PC-3 (cell line): ENCODE measurements around the gene C5orf47. TPM values are rescaled to one million over a fixed set of nuclear protein-coding genes. Genes with fewer than 3 reads are reported as not detected.

Experiments used
- ATAC-seq: fragments of 200-7000 bp; cut with Tn5 transposase; 2 replicates; pipeline ENCODE4 v1.9.1; 2020; ENCODE audit warnings: mild to moderate bottlenecking, moderate library complexity
- BruUV-seq: library from RNA; stranded (reverse); fragments of 400-500 nt; replicated peaks from 2 replicates; lab custom pipeline; 2021; lab: Mats Ljungman, UMichigan
- CTCF ChIA-PET: fragments of 300-600 bp; sonication (Branson Sonifier 250); formaldehyde crosslinking; loops from one replicate; lab custom pipeline; 2022; ENCODE audit warnings: antibody characterized with exemption; lab: Charles Lee
- POLR2A ChIA-PET: fragments of 300-600 bp; sonication (Branson Sonifier 250); formaldehyde crosslinking; loops from one replicate; lab custom pipeline; 2022; ENCODE audit warnings: antibody characterized with exemption; ENCODE audit not compliant: unreplicated experiment; lab: Charles Lee
- DNase-seq: peaks from one replicate; pipeline ENCODE4 v3.0.0-alpha.2; 2015
- H2AFZ ChIP-seq: fragments of 300-600 bp; sonication (generic); 2 replicates; pipeline ENCODE4 v1.6.0; 2016; ENCODE audit warnings: antibody characterized with exemption, low read length
- H3F3A ChIP-seq: fragments of 300-600 bp; sonication (generic); one replicate; pipeline ENCODE4 v1.6.0; 2017; ENCODE audit warnings: antibody characterized with exemption, low read length, control low read depth, mild to moderate bottlenecking; ENCODE audit not compliant: unreplicated experiment
- H3K27ac ChIP-seq: fragments of 300-600 bp; sonication (generic); 2 replicates; pipeline ENCODE4 v1.5.1; 2016; ENCODE audit warnings: mild to moderate bottlenecking, low read length
- H3K27me3 ChIP-seq: fragments of 300-600 bp; sonication (generic); 2 replicates; pipeline ENCODE4 v1.6.1; 2016; ENCODE audit warnings: low read length, mixed read lengths
- H3K36me3 ChIP-seq: fragments of 300-600 bp; sonication (generic); 2 replicates; pipeline ENCODE4 v1.6.1; 2016; ENCODE audit warnings: low read depth, mixed run types, low read length, mixed read lengths
- H3K4me1 ChIP-seq: fragments of 300-600 bp; sonication (generic); 2 replicates; pipeline ENCODE4 v1.5.1; 2016; ENCODE audit warnings: low read length; ENCODE audit not compliant: insufficient read depth
- H3K4me2 ChIP-seq: fragments of 300-600 bp; sonication (generic); 2 replicates; pipeline ENCODE4 v1.6.0; 2016; ENCODE audit warnings: low read length
- H3K4me3 ChIP-seq: fragments of 300-600 bp; sonication (generic); 2 replicates; pipeline ENCODE4 v1.5.1; 2016; ENCODE audit warnings: mild to moderate bottlenecking, low read length, mixed read lengths
- H3K79me2 ChIP-seq: fragments of 300-600 bp; sonication (generic); 2 replicates; pipeline ENCODE4 v1.6.1; 2017; ENCODE audit warnings: low read length, mixed read lengths
- H3K9ac ChIP-seq: fragments of 300-600 bp; sonication (generic); 2 replicates; pipeline ENCODE4 v1.6.0; 2016; ENCODE audit warnings: mild to moderate bottlenecking, low read length
- H3K9me2 ChIP-seq: fragments of 300-600 bp; sonication (generic); replicated peaks from 2 replicates; pipeline ENCODE4 v1.6.1; 2016; ENCODE audit warnings: mixed run types, low read length, mixed read lengths
- H3K9me3 ChIP-seq: fragments of 300-600 bp; sonication (generic); 2 replicates; pipeline ENCODE4 v1.6.1; 2016; ENCODE audit warnings: low read length, mixed read lengths
- H4K20me1 ChIP-seq: fragments of 300-600 bp; sonication (generic); 2 replicates; pipeline ENCODE4 v1.6.1; 2016; ENCODE audit warnings: low read length, mixed read lengths
- EZH2 ChIP-seq: fragments of 300-600 bp; sonication (generic); IDR thresholded peaks from one replicate; pipeline ENCODE4 v1.6.1; 2017; ENCODE audit warnings: antibody characterized with exemption, mild to moderate bottlenecking, low read length; ENCODE audit not compliant: unreplicated experiment
- EZH2phosphoT487 ChIP-seq: fragments of 300-600 bp; sonication (generic); IDR thresholded peaks from 2 replicates; pipeline ENCODE4 v1.6.1; 2018; ENCODE audit warnings: mild to moderate bottlenecking, antibody characterized with exemption, low read length, borderline replicate concordance
- intact Hi-C: fragments of 100-400 bp; cut with micrococcal nuclease; formaldehyde crosslinking; loops from 2 replicates; pipeline ENCODE4 v1.9.0; 2023
- total RNA-seq: library from RNA; depleted of rRNA; stranded (reverse); fragments of >200 nt; gene quantifications from 2 replicates; pipeline ENCODE4 v1.2.3, GENCODE V29; 2014
- TF ChIP-seq, protein P1 (sequence below): fragments of 300-600 bp; sonication (generic); conservative IDR thresholded peaks from 2 replicates; pipeline ENCODE4 v1.5.1; 2017; ENCODE audit warnings: antibody characterized with exemption, low read depth, mild to moderate bottlenecking, low read length

Gene C5orf47
- total RNA-seq, 1 experiment from 2014 or later = not detected

DNA sequence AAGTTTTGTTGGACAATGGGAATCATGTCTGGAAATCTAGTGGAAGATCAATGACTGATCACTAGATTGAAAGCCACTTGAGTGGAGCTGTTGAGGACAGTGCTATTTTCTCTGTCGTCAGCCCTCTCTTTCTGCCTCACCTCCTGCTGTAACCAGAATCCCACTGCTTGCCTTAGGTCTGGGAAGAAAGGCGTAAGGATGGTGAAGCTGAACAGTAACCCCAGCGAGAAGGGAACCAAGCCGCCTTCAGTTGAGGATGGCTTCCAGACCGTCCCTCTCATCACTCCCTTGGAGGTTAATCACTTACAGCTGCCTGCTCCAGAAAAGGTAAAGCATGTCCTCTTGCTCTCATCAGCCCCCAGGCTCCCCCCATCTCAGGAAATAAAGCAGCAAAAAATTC is 57.6 kb downstream of the C5orf47 start:
- Histone ChIP-seq H3K9me3 (no peaks in the 10 kb centered on the region), H3K4me3 (no peak overlapping the region), H2AFZ (no peak overlapping the region), H4K20me1 (no peaks in the 10 kb centered on the region), H3K27me3 (peaks cover 13% of the 10 kb centered on the region; the same call in 1 of the 2 replicates), H3K36me3 (no peaks in the 10 kb centered on the region), H3K9me2 (no peaks in the 10 kb centered on the region; the same call in 1 of the 2 replicates), H3K27ac (no peak overlapping the region), H3F3A (no peaks in the 10 kb centered on the region), H3K4me2 (no peak overlapping the region), H3K9ac (no peak overlapping the region), H3K4me1 (no peaks in the 10 kb centered on the region), H3K79me2 (no peaks in the 10 kb centered on the region)
- no TSS peak for BruUV-seq
- POLR2A ChIA-PET = no interaction called here
- intact Hi-C loops = no loop called here
- ATAC-seq (no peak), DNase-seq (no peak)
- CTCF ChIA-PET = no interaction called here
- TF ChIP-seq EZH2phosphoT487 = no peak
- TF ChIP-seq, protein P1, sequence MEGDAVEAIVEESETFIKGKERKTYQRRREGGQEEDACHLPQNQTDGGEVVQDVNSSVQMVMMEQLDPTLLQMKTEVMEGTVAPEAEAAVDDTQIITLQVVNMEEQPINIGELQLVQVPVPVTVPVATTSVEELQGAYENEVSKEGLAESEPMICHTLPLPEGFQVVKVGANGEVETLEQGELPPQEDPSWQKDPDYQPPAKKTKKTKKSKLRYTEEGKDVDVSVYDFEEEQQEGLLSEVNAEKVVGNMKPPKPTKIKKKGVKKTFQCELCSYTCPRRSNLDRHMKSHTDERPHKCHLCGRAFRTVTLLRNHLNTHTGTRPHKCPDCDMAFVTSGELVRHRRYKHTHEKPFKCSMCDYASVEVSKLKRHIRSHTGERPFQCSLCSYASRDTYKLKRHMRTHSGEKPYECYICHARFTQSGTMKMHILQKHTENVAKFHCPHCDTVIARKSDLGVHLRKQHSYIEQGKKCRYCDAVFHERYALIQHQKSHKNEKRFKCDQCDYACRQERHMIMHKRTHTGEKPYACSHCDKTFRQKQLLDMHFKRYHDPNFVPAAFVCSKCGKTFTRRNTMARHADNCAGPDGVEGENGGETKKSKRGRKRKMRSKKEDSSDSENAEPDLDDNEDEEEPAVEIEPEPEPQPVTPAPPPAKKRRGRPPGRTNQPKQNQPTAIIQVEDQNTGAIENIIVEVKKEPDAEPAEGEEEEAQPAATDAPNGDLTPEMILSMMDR = no peak
- no peak for TF ChIP-seq EZH2

DNA sequence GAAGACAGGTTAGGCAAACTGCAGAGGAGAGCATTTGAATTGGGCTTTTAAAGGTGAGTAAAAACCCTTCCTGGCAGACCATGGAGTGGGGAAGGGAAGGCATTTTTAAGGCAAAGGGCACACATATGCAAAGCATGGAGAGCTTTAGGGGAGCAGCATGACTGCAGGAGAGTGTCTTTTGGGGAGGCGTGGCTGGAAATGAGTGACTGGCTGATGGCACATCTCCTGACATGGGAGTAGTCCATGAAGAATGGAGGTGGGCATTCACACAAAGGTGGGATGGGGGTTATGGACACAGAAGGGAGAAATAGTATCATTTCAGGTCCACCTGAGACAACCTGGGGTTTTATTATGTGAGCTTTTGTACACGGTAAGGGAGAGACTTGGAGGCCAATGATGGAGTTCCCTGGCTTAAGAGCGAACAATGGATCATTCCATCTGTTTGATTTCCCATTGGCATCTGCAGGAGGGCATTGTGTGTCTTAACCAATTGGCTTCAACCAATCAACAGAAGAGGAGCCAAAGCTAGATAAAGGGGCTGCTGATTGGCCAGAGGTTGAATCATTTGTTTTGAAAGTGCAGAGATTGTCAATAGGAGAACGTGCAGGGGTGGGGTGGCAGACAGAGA is 58.6 kb downstream of the C5orf47 start:
- intact Hi-C loops = no loop called here
- H3K27me3 ChIP-seq = peaks cover 13% of the 10 kb centered on the region; the same call in 1 of the 2 replicates
- H3K9me2 ChIP-seq = no peaks in the 10 kb centered on the region; the same call in 1 of the 2 replicates
- no peak for ATAC-seq
- H3K4me2 ChIP-seq = no peak overlapping the region
- H4K20me1 ChIP-seq = no peaks in the 10 kb centered on the region
- ChIA-PET POLR2A (no interaction called here), CTCF (no interaction called here)
- no peaks in the 10 kb centered on the region for H3K9me3 ChIP-seq
- H2AFZ ChIP-seq = no peak overlapping the region
- BruUV-seq = no TSS peak
- H3K9ac ChIP-seq = no peak overlapping the region
- no peak for DNase-seq
- H3K36me3 ChIP-seq = no peaks in the 10 kb centered on the region
- no peak overlapping the region for H3K27ac ChIP-seq
- no peak overlapping the region for H3K4me3 ChIP-seq
- TF ChIP-seq, protein P1 = no peak
- TF ChIP-seq EZH2phosphoT487 = no peak
- no peak for TF ChIP-seq EZH2
- H3K79me2 ChIP-seq = no peaks in the 10 kb centered on the region
- no peaks in the 10 kb centered on the region for H3K4me1 ChIP-seq
- no peaks in the 10 kb centered on the region for H3F3A ChIP-seq

DNA sequence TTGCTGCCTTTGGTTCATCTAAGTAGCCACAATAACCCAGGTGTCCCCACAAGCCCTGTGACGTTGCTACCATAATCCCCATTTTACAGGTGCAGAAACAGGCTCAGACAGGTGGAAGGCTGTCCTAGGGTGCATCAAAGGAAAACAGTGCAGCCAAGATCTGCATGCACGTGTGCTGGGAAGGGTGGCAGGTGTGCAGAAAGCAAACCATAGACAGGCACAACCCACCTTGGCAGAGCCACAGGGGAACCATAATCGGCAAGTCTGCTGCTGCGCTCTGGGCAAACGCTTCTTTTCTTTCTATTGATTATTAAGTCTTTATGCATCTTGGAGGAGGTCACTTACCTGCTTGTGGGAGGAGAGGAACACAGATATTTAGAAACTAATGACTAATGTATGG is 63.7 kb downstream of the C5orf47 start:
- no TSS peak for BruUV-seq
- no peak overlapping the region for H2AFZ ChIP-seq
- H3K4me3 ChIP-seq = no peak overlapping the region
- H3K27me3 ChIP-seq = peaks cover 23% of the 10 kb centered on the region; the same call in 1 of the 2 replicates
- no peaks in the 10 kb centered on the region for H3K9me3 ChIP-seq
- H3K79me2 ChIP-seq = no peaks in the 10 kb centered on the region
- intact Hi-C loops = no loop called here
- POLR2A ChIA-PET = no interaction called here
- no peaks in the 10 kb centered on the region for H4K20me1 ChIP-seq
- H3K4me2 ChIP-seq = no peak overlapping the region
- H3K4me1 ChIP-seq = no peaks in the 10 kb centered on the region
- ATAC-seq (no peak), DNase-seq (no peak)
- H3K27ac ChIP-seq = no peak overlapping the region
- H3K9ac ChIP-seq = no peak overlapping the region
- no peak for TF ChIP-seq EZH2phosphoT487
- no peak for TF ChIP-seq EZH2
- TF ChIP-seq, protein P1 = no peak
- H3F3A ChIP-seq = no peaks in the 10 kb centered on the region
- CTCF ChIA-PET = no interaction called here
- no peaks in the 10 kb centered on the region for H3K9me2 ChIP-seq
- H3K36me3 ChIP-seq = no peaks in the 10 kb centered on the region
